GM19468 (cell line): ENCODE measurements around the gene TBC1D10B.
"Not testable (repeated sequence)": the region's sequence is repeated elsewhere in the genome, so short reads cannot be mapped to it uniquely, and the experiment has no call there.

ENCODE experiments used
- ATAC-seq: cut with Tn5 transposase; IDR thresholded peaks from one replicate; pipeline ENCODE4 v1.9.1; 2021; ENCODE audit warnings: mild to moderate bottlenecking, moderate library complexity, moderate number of reproducible peaks; ENCODE audit not compliant: unreplicated experiment; ENCODE audit errors: extremely low read depth

Gene TBC1D10B

DNA sequence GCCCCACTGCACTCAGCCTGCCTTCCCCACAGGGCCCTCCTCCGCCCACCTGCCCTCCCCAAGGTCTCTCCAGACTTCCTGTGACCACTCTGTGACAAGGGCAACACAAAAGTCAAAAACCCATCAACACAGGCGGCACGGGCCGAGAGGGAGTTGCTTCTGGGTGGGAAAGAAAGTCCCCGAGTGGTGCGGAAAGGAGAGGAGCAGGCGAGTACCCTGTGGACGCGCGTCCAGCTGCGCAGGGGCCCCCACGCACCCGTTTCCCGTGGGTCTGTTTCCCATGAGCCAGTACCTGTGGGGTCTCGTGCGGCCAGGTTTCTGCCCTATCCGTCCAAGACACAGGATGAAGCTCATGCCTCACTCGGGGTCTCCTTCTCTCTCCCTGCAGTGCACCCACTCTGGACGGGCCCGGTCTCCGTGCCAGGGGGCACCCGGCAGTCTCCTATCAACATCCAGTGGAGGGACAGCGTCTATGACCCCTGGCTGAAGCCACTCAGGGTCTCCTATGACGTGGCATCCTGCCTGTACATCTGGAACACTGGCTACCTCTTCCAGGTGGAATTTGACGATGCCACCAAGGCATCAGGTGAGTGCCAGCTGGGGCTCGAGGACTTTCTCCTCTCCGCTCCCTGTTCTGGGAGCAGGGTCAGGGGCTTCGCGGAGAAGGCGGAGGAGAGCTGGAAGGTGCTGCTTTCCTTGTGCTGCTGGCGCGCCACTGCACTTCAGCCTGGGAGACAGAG is 27.4 kb downstream of the TBC1D10B start:
- no peak for ATAC-seq

DNA sequence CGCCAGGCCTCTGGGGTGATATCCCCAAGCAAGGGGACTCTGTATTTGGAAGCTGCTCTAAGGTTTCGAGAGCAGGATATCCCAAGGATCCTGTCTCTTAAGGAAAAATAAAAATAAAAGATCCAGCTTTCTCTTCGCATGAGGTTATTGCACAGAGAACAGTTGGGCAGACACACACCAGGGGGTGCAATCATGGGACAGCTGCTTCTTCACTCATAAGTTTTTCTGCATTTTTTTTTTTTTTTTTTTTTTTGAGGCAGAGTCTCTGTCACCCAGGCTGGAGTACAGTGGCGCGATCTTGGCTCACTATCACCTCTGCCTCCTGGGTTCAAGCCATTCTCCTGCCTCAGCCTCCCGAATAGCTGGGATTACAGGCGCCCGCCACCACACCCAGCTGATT is 28.3 kb downstream of the TBC1D10B start:
- not testable (repeated sequence) for ATAC-seq

DNA sequence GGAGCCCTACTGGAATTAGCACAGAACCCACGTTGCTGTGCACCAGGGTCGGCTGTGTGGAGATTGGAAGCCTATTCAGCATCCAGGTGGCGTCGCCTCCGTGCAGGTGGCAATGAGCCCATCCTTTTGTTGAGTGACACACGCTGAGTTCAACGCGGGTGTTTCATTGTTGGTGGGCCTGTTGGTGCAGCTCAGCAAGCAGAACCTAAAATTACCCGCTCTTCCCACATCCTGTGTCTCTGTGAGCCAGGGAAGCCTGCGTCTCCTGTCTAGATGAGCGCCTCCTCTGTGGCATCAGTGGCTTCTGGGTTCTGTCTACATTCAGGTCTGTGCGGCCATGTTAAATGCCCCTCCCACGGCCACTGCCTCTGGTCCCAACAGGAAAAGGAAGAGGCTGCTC is 29.7 kb downstream of the TBC1D10B start:
- ATAC-seq: no peak

DNA sequence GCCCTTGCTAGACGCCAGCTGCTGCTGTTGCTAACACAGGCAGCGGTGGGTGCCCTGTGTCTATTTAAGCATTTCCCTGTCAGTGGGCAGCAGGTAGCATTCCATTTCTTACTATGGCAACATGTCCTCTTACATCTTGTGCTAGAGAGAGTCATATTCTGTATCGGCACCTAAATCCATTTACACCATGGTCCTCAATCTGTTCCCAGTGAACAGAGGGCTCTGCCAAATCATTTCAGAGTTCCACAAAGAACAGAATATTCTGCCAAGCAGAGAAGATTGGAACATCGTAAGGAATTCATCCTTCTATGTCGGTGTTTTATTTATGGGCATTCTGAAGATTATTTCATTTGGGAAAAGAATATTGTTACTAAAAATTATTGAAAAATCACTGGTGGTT is 31.6 kb downstream of the TBC1D10B start:
- ATAC-seq: not testable (repeated sequence)

DNA sequence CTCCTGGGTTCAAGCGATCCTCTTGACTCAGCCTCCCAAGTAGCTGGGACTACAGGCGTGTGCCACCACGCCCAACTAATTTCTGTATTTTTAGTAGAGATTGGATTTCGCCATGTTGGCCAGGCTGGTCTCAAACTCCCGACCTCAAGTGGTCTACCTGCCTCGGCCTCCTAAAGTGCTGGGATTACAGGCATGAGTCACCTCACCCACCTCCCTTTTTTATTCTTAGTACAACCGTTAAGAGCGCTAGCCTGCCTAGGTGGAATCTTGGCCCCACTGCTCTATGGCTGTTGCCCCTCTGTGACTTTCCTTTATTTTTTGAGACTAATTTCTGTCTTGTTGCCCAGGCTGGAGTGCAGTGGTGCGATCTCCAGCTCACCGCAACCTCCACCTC is 32.3 kb downstream of the TBC1D10B start:
- not testable (repeated sequence) for ATAC-seq

DNA sequence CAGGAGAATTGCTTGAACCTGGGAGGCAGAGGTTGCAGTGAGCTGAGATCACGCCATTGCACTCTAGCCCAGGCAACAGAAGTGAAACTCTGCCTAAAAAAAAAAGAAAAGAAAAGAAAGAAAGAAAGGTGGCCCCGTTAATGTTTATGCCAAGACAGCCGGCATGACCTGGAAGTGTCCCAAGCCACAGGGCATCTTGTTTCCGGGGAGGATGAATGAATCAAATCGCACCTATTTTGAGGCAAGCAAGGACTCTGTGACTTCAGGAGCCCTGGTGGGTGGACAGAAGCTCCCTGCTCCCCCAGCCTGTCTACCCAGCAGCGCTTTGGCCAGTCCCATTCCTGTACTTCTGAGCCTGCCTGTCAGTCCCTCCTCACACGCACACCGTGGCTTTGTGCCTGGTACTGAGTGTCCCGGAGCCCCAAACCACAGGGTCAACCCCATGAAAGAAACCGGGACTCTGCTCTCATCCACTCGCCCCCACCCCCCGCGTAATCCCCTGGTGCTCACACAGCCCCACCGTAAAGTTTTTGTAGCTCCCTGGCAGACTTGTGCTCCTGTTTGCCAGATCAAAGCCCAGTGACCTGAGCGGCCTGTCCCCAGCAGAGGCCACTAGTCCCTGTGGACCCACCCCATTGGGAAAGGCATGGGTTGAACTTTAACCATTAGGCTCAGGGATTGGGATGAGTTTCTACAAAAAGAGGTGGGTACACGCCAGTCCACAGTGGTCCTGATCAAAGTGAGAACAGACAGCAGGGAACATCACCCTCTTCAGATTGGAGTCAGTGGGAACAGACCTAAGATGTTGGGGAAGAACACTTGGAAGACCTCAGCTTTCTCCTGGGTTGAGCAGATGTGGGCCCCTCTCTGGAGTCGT is 34.5 kb downstream of the TBC1D10B start:
- ATAC-seq: no peak

DNA sequence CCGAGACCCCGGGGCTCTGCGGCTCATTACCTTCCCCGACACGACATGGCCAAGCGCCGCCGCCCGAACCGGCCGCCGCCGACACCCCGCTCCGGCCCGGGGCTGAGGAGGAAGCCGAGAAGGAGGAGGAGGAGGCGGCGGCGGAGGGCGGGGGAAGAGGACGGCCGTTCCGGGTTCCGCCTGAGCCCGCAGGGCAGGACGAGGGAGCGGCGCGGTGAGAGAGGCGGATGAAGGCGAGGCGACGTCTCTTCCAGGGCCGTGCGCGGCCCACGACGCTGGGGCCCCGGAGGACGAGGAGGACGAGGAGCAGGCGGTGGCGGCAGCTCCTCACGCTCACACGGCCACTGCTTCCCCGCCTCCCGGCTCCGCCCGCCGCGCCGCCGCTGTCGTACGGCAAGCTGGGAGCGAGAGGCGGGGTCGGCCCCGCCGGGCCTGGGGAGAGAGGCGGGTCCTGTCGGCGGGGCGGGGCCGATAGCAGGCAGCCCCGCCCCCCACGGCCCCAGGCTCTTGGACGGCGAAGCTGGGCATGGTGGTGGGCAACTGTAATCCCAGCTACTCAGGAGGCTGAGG is 35.2 kb downstream of the TBC1D10B start:
- ATAC-seq: peak; percentile 43

DNA sequence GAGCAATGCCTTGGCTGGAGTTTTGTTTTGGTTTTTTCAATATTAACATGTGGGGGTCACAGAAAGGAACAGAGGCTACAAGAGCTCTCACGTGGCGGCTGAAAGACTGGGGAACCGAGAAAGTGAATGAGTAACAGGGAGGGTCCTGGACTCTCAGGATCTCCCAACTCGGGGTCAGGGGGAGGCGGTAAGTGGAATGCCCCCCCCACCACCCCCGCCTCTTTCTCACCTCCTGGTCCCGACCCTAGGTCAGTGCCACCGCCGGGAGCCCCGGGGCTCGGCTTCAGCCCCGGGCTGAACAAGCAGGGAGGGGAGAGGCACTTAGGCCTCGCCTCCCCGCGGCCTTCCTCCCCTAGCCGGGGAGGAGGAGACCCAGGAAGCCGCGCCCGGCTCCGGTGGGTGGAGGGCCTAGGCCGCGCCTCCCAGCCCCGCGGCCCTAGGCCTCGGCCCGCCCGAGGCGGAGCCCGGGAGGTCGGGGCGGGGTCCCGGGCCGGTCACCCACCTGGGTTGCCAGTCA is 35.8 kb downstream of the TBC1D10B start:
- peak; percentile 69 for ATAC-seq

DNA sequence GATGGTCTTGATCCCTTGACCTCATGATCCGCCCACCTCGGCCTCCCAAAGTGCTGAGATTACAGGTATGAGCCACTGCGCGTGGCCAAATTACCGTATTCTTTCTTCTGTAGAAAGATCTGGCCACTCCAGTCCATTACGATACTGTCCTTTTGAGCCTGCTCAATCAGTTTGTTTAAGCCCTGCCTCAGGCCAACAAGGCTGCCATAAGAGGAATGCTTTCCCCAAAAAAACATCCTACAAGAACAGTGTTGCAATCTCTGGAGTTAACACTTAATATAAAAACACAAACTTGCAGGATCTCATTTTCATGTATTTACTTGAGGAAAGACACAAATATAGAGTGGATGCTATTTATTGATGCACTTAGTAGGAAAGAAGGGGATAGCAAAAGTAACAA is 46.1 kb downstream of the TBC1D10B start:
- ATAC-seq: not testable (repeated sequence)

DNA sequence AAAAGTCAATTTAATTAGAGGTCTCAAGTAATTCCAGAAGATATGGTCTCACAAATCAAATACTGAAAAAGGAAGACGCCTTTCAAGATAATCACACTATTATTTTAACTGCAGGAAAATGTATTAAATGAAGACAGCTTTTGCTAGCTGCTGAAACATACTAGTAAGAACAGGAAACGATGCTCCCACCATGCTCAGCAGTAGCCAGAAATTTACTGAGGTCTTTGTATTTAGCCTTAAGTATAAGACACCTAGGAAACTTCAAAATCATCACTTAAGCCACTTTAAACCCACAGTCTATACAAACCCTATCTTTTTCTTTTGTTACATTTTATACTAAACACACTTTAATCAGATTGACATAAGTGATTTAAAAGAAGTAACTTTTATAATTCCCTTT is 51.6 kb downstream of the TBC1D10B start:
- ATAC-seq: not testable (repeated sequence)

DNA sequence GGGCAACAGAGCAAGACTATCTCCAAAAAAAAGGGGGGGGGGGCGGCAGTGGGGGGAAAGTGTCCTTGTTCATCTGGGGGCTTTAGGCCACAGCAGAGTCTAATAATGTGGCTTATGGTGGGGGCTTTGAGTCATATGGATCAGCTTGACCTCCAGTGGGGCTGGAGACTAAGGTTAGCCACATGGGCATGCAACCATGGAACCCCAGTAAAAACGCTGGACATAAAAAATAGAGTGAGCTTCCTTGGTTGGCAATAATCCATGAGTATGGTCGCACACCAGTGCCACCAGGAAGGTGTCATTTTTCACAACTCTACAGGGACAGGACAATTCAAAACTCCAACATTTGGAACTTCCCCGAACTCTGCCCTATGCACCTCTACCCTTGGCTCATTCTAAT is 59.4 kb downstream of the TBC1D10B start:
- ATAC-seq: not testable (repeated sequence)

DNA sequence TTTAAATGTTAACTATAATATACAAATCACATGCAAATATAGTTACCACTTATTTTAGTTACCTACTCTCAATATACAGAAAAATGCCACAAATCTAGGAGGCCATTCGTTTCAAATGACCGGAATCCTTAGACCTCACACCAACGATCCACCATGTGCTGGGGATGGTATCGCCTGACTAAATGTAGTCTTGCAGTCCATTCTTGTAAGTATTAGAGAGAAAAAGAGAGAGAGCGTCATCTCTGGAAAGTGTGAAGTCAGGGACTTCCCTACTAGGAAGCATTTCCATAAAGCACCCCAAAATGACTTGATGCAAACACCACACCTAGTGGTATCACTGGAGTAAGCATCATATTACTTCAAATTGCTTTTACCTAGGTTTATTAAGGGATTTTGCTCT is 61.0 kb downstream of the TBC1D10B start:
- not testable (repeated sequence) for ATAC-seq
